Measurements from ENCODE around the gene GJA4.
"Not testable (repeated sequence)": the region's sequence is repeated elsewhere in the genome, so short reads cannot be mapped to it uniquely, and the experiment has no call there.

Gene GJA4

GRCh38 chr1:34808051-34808810 lies 15.4 kb downstream of the GJA4 start:
- DNase-seq (ENCODE audit: low read depth, low spot score): no peak
- Histone ChIP-seq H3K36me3 (ENCODE audit: insufficient read depth, insufficient read length, low read length) (no peaks in the 10 kb centered on the region), H3K4me1 (ENCODE audit: insufficient read depth, insufficient read length) (no peaks in the 10 kb centered on the region), H3K27me3 (ENCODE audit: insufficient read depth, insufficient read length) (no peaks in the 10 kb centered on the region), H3K4me3 (ENCODE audit: insufficient read length, low read depth) (no peak overlapping the region), H3K9ac (ENCODE audit: insufficient read length, low read depth) (no peak overlapping the region), H3K9me3 (ENCODE audit: insufficient read depth, low read length) (peaks cover 4% of the 10 kb centered on the region; the same call in 1 of the 2 replicates)
- TF ChIP-seq SUZ12 (IDR thresholded peaks at IDR 0.05; ENCODE audit: extremely low read depth, insufficient read depth, insufficient read length) (no peak), YY1 (IDR thresholded peaks at IDR 0.05; ENCODE audit: insufficient read depth, insufficient read length) (no peak), ZNF274 (IDR thresholded peaks at IDR 0.05; ENCODE audit: low read depth, low read length) (no peak)

- H3K27me3 ChIP-seq (ENCODE audit: insufficient read depth, insufficient read length); H3K4me3 ChIP-seq (ENCODE audit: insufficient read length, low read depth); H3K4me1 ChIP-seq (ENCODE audit: insufficient read depth, insufficient read length); H3K36me3 ChIP-seq (ENCODE audit: insufficient read depth, insufficient read length, low read length); H3K9ac ChIP-seq (ENCODE audit: insufficient read length, low read depth); DNase-seq (ENCODE audit: low read depth, low spot score); H3K9me3 ChIP-seq (ENCODE audit: insufficient read depth, low read length): not testable (repeated sequence)
Observed at GRCh38 chr1:34810781-34811180, 18.0 kb downstream of the GJA4 start.

- no peaks in the 10 kb centered on the region for H3K36me3 ChIP-seq (ENCODE audit: insufficient read depth, insufficient read length, low read length)
- no peaks in the 10 kb centered on the region for H3K27me3 ChIP-seq (ENCODE audit: insufficient read depth, insufficient read length)
- H3K4me1 ChIP-seq (ENCODE audit: insufficient read depth, insufficient read length): no peaks in the 10 kb centered on the region
- DNase-seq (ENCODE audit: low read depth, low spot score): no peak
- H3K9me3 ChIP-seq (ENCODE audit: insufficient read depth, low read length): no peaks in the 10 kb centered on the region
- no peak overlapping the region for H3K4me3 ChIP-seq (ENCODE audit: insufficient read length, low read depth)
- no peak overlapping the region for H3K9ac ChIP-seq (ENCODE audit: insufficient read length, low read depth)
- TF ChIP-seq SUZ12 (IDR thresholded peaks at IDR 0.05; ENCODE audit: extremely low read depth, insufficient read depth, insufficient read length) (no peak), YY1 (IDR thresholded peaks at IDR 0.05; ENCODE audit: insufficient read depth, insufficient read length) (no peak), ZNF274 (IDR thresholded peaks at IDR 0.05; ENCODE audit: low read depth, low read length) (no peak)
Observed at GRCh38 chr1:34816332-34816731, 23.5 kb downstream of the GJA4 start.

GRCh38 chr1:34816778-34817177 lies 24.0 kb downstream of the GJA4 start:
- Histone ChIP-seq H3K4me1 (ENCODE audit: insufficient read depth, insufficient read length) (no peaks in the 10 kb centered on the region), H3K9ac (ENCODE audit: insufficient read length, low read depth) (no peak overlapping the region), H3K27me3 (ENCODE audit: insufficient read depth, insufficient read length) (no peaks in the 10 kb centered on the region), H3K36me3 (ENCODE audit: insufficient read depth, insufficient read length, low read length) (no peaks in the 10 kb centered on the region), H3K9me3 (ENCODE audit: insufficient read depth, low read length) (no peaks in the 10 kb centered on the region), H3K4me3 (ENCODE audit: insufficient read length, low read depth) (no peak overlapping the region)
- no peak for DNase-seq (ENCODE audit: low read depth, low spot score)
- TF ChIP-seq SUZ12 (IDR thresholded peaks at IDR 0.05; ENCODE audit: extremely low read depth, insufficient read depth, insufficient read length) (no peak), ZNF274 (IDR thresholded peaks at IDR 0.05; ENCODE audit: low read depth, low read length) (no peak), YY1 (IDR thresholded peaks at IDR 0.05; ENCODE audit: insufficient read depth, insufficient read length) (no peak)

- DNase-seq (ENCODE audit: low read depth, low spot score); H3K4me1 ChIP-seq (ENCODE audit: insufficient read depth, insufficient read length); H3K4me3 ChIP-seq (ENCODE audit: insufficient read length, low read depth); H3K36me3 ChIP-seq (ENCODE audit: insufficient read depth, insufficient read length, low read length); H3K27me3 ChIP-seq (ENCODE audit: insufficient read depth, insufficient read length); H3K9ac ChIP-seq (ENCODE audit: insufficient read length, low read depth); H3K9me3 ChIP-seq (ENCODE audit: insufficient read depth, low read length): not testable (repeated sequence)
Observed at GRCh38 chr1:34818862-34819261, 26.1 kb downstream of the GJA4 start.

GRCh38 chr1:34822202-34822601 lies 29.4 kb downstream of the GJA4 start:
- no peak for DNase-seq (ENCODE audit: low read depth, low spot score)
- Histone ChIP-seq H3K36me3 (ENCODE audit: insufficient read depth, insufficient read length, low read length) (no peaks in the 10 kb centered on the region), H3K9ac (ENCODE audit: insufficient read length, low read depth) (no peak overlapping the region), H3K4me3 (ENCODE audit: insufficient read length, low read depth) (no peak overlapping the region), H3K4me1 (ENCODE audit: insufficient read depth, insufficient read length) (peaks cover 4% of the 10 kb centered on the region), H3K9me3 (ENCODE audit: insufficient read depth, low read length) (no peaks in the 10 kb centered on the region), H3K27me3 (ENCODE audit: insufficient read depth, insufficient read length) (peaks cover 3% of the 10 kb centered on the region)
- TF ChIP-seq ZNF274 (IDR thresholded peaks at IDR 0.05; ENCODE audit: low read depth, low read length) (no peak), SUZ12 (IDR thresholded peaks at IDR 0.05; ENCODE audit: extremely low read depth, insufficient read depth, insufficient read length) (no peak)

- Histone ChIP-seq H3K36me3 (ENCODE audit: insufficient read depth, insufficient read length, low read length) (no peaks in the 10 kb centered on the region), H3K9me3 (ENCODE audit: insufficient read depth, low read length) (no peaks in the 10 kb centered on the region), H3K4me3 (ENCODE audit: insufficient read length, low read depth) (no peak overlapping the region), H3K27me3 (ENCODE audit: insufficient read depth, insufficient read length) (peaks cover 3% of the 10 kb centered on the region), H3K4me1 (ENCODE audit: insufficient read depth, insufficient read length) (peaks cover 4% of the 10 kb centered on the region), H3K9ac (ENCODE audit: insufficient read length, low read depth) (no peak overlapping the region)
- TF ChIP-seq YY1 (IDR thresholded peaks at IDR 0.05; ENCODE audit: insufficient read depth, insufficient read length): no peak
- no peak for TF ChIP-seq ZNF274 (IDR thresholded peaks at IDR 0.05; ENCODE audit: low read depth, low read length)
- no peak for TF ChIP-seq SUZ12 (IDR thresholded peaks at IDR 0.05; ENCODE audit: extremely low read depth, insufficient read depth, insufficient read length)
- DNase-seq (ENCODE audit: low read depth, low spot score): no peak
Observed at GRCh38 chr1:34824817-34825454, 32.1 kb downstream of the GJA4 start.
